SK-N-SH (cell line): ENCODE data around the gene IFNA4. TPM values are rescaled to one million over a fixed set of nuclear protein-coding genes. Genes with fewer than 3 reads are reported as not detected.
"Not testable (repeated sequence)": the region's sequence is repeated elsewhere in the genome, so short reads cannot be mapped to it uniquely, and the experiment has no call there.

ENCODE experiments used
- CTCF ChIA-PET: fragments of 300-600, 350-600 bp; formaldehyde crosslinking; extraction: SDS; loops from one replicate; lab custom pipeline; 2021; lab: Yijun Ruan, JAX
- POLR2A ChIA-PET: fragments of 350-600 bp; sonication (Branson Sonifier 250); formaldehyde crosslinking; extraction: SDS; loops from one replicate; lab custom pipeline; 2020; ENCODE audit warnings: antibody characterized with exemption, inconsistent platforms; lab: Yijun Ruan, JAX
- DNase-seq: peaks from one replicate; pipeline ENCODE4 v3.0.0; 2012
- H2AFZ ChIP-seq: fragments of 200-600 bp; sonication (generic); 2 replicates; pipeline ENCODE4 v1.8.1; 2016; ENCODE audit warnings: antibody characterized with exemption, mild to moderate bottlenecking, low read depth
- H3F3A ChIP-seq: fragments of 200-600 bp; sonication (generic); replicated peaks from 2 replicates; pipeline ENCODE3; 2016; ENCODE audit warnings: antibody characterized with exemption, mild to moderate bottlenecking; ENCODE audit not compliant: insufficient read depth
- H3K27ac ChIP-seq, 2 experiments: fragments of 200-500 bp in 1 of 2; fragments of 200-600 bp in 1 of 2; sonication (Bioruptor generic) in 1 of 2; sonication (generic), shearing (Covaris generic) in 1 of 2; 2 replicates each; pipeline versions ENCODE4 v1.5.1 to v1.6.1; 2014 to 2016; ENCODE audit warnings: low read depth in 2 of 2, inconsistent platforms in 1 of 2, low read length in 1 of 2, mild to moderate bottlenecking in 1 of 2, mixed read lengths in 1 of 2
- H3K27me3 ChIP-seq: fragments of 200-600 bp; sonication (generic), shearing (Covaris generic); 2 replicates; pipeline ENCODE4 v1.6.1; 2016; ENCODE audit warnings: mixed run types; ENCODE audit not compliant: insufficient read depth
- H3K36me3 ChIP-seq, 2 experiments: fragments of 200-500 bp in 1 of 2; fragments of 200-600 bp in 1 of 2; sonication (Bioruptor generic) in 1 of 2; sonication (generic) in 1 of 2; replicated peaks in 1 of 2; 2 replicates each; pipeline versions ENCODE3 to v1.5.1; 2014 to 2016; ENCODE audit warnings: low read length in 1 of 2, mild to moderate bottlenecking in 1 of 2; ENCODE audit not compliant: insufficient read depth in 2 of 2, control insufficient read depth in 1 of 2
- H3K4me1 ChIP-seq, 2 experiments: fragments of 200-500 bp in 1 of 2; fragments of 200-600 bp in 1 of 2; sonication (Bioruptor generic) in 1 of 2; sonication (generic), shearing (Covaris generic) in 1 of 2; 2 replicates each; pipeline versions ENCODE4 v1.5.1 to v1.6.1; 2014 to 2016; ENCODE audit warnings: low read depth in 1 of 2, low read length in 1 of 2, mixed run types in 1 of 2; ENCODE audit not compliant: insufficient read depth in 2 of 2, control insufficient read depth in 1 of 2
- H3K4me2 ChIP-seq: fragments of 200-600 bp; sonication (generic), shearing (Covaris generic); 2 replicates; pipeline ENCODE4 v1.6.1; 2017; ENCODE audit warnings: mixed run types
- H3K4me3 ChIP-seq, 2 experiments: fragments of 200-500 bp in 1 of 2; fragments of 200-600 bp in 1 of 2; sonication (Bioruptor generic) in 1 of 2; sonication (generic), shearing (Covaris generic) in 1 of 2; 2 replicates each; pipeline versions ENCODE4 v1.5.1 to v1.8.1; 2014 to 2016; ENCODE audit warnings: low read depth in 2 of 2, inconsistent platforms in 1 of 2, low read length in 1 of 2, mild to moderate bottlenecking in 1 of 2, mixed read lengths in 1 of 2, moderate library complexity in 1 of 2
- H3K79me2 ChIP-seq: fragments of 200-600 bp; sonication (generic); 2 replicates; pipeline ENCODE4 v1.8.1; 2017; ENCODE audit warnings: mild to moderate bottlenecking; ENCODE audit not compliant: insufficient read depth
- H3K9ac ChIP-seq: fragments of 200-600 bp; sonication (generic); 2 replicates; pipeline ENCODE4 v1.6.1; 2017; ENCODE audit warnings: mixed run types
- H3K9me2 ChIP-seq: fragments of 200-600 bp; sonication (generic); 2 replicates; pipeline ENCODE4 v1.6.1; 2017; ENCODE audit warnings: mixed run types
- H3K9me3 ChIP-seq: fragments of 200-600 bp; sonication (generic); 2 replicates; pipeline ENCODE4 v1.6.1; 2017; ENCODE audit warnings: mixed run types, mild to moderate bottlenecking, moderate library complexity
- H4K20me1 ChIP-seq: fragments of 200-600 bp; sonication (generic); 2 replicates; pipeline ENCODE4 v1.6.1; 2017; ENCODE audit warnings: mild to moderate bottlenecking, mixed run types; ENCODE audit not compliant: insufficient read depth
- CTCF ChIP-seq: fragments of 200-600 bp; sonication (generic); IDR thresholded peaks from 2 replicates; pipeline ENCODE4 v1.6.1; 2017; ENCODE audit warnings: antibody characterized with exemption, mild to moderate bottlenecking, moderate library complexity
- RAD21 ChIP-seq: IDR thresholded peaks from 2 replicates; pipeline ENCODE4 v1.6.1; 2012; ENCODE audit warnings: mild to moderate bottlenecking, low read length
- WGBS: methylation state at CpG from one replicate; pipeline ENCODE4 v1.1.6; 2017; ENCODE audit warnings: low lambda C conversion rate; 5-methylcytosine and 5-hydroxymethylcytosine counted together
- polyA plus RNA-seq, 3 experiments: library from polyadenylated mRNA; depleted of rRNA; stranded (reverse); fragments of >200 nt; gene quantifications; 2 replicates each; pipeline ENCODE4 v1.2.3, GENCODE V29; 2012

The IFNA4 gene
- polyA plus RNA-seq, 1 of the 3 experiments (the other 2 are of a cell fraction): not detected

- H3K27ac ChIP-seq, H3K9me3 ChIP-seq, H3K9ac ChIP-seq, POLR2A ChIA-PET, DNase-seq, H3F3A ChIP-seq, H3K79me2 ChIP-seq: not testable (repeated sequence)
- peak overlapping the region in 1 of 2 experiments; percentile 44; a peak in 1 of 4 replicates for H3K4me3 ChIP-seq
- peak; percentile 51 for TF ChIP-seq RAD21
- TF ChIP-seq CTCF: peak; percentile 64
- TF ChIP-seq, all 33 proteins: peak for 2; not testable (repeated sequence) for 31
- 7% methylated on average over 6 of the region's 6 CpGs for whole genome bisulfite sequencing
- H3K9me2 ChIP-seq, H3K27me3 ChIP-seq, H3K36me3 ChIP-seq, H2AFZ ChIP-seq, H3K4me1 ChIP-seq, H4K20me1 ChIP-seq, H3K4me2 ChIP-seq: not testable (repeated sequence)
- CTCF ChIA-PET: interaction anchor here (0.6 to 1.5 kb wide), 13 partner anchors 10 to 313 kb away, joined by 3 to 10 read pairs (median 3); partner anchors contain the start of gene IFNA10
These were observed 7.7 kb upstream of the IFNA4 start for GRCh38 chr9:21194867-21195776.

- not testable (repeated sequence) for H3K79me2 ChIP-seq, H3K9ac ChIP-seq
- CTCF ChIA-PET: interaction anchor here (0.6 to 1.7 kb wide), 13 partner anchors 8 to 213 kb away, joined by 3 to 9 read pairs (median 4); partner anchors contain the start of gene IFNA21
- TF ChIP-seq CTCF (peak; percentile 52), RAD21 (peak; percentile 29; the same call in 1 of the 2 replicates)
- TF ChIP-seq, all 33 proteins: peak for 2; not testable (repeated sequence) for 31
- H3K36me3 ChIP-seq, H3K27me3 ChIP-seq, H2AFZ ChIP-seq, H3K27ac ChIP-seq, H3K4me2 ChIP-seq, H3F3A ChIP-seq, H3K4me1 ChIP-seq, H4K20me1 ChIP-seq, H3K4me3 ChIP-seq, DNase-seq, H3K9me3 ChIP-seq, H3K9me2 ChIP-seq, POLR2A ChIA-PET: not testable (repeated sequence)
- WGBS: 2% methylated on average over 4 of the region's 4 CpGs
These were observed 4.3 kb downstream of the IFNA4 start for GRCh38 chr9:21182810-21183736.
